Choroid plexus epithelial cell (primary cell): Measurements from ENCODE around the gene IL4I1.

ENCODE experiments used
- DNase-seq: peaks from one replicate; pipeline ENCODE4 v3.0.0-alpha.2; 2010; ENCODE audit warnings: low read depth
- H3K4me3 ChIP-seq: 2 replicates; pipeline ENCODE4 v1.5.1; 2011; ENCODE audit warnings: low read depth, mild to moderate bottlenecking, control low read depth, low read length, moderate library complexity
- TF ChIP-seq, protein P1 (sequence below): conservative IDR thresholded peaks from 2 replicates; pipeline ENCODE4 v1.5.1; 2011; ENCODE audit warnings: low read depth, mild to moderate bottlenecking, control low read depth, inconsistent platforms, low read length, moderate library complexity

The IL4I1 gene

DNA sequence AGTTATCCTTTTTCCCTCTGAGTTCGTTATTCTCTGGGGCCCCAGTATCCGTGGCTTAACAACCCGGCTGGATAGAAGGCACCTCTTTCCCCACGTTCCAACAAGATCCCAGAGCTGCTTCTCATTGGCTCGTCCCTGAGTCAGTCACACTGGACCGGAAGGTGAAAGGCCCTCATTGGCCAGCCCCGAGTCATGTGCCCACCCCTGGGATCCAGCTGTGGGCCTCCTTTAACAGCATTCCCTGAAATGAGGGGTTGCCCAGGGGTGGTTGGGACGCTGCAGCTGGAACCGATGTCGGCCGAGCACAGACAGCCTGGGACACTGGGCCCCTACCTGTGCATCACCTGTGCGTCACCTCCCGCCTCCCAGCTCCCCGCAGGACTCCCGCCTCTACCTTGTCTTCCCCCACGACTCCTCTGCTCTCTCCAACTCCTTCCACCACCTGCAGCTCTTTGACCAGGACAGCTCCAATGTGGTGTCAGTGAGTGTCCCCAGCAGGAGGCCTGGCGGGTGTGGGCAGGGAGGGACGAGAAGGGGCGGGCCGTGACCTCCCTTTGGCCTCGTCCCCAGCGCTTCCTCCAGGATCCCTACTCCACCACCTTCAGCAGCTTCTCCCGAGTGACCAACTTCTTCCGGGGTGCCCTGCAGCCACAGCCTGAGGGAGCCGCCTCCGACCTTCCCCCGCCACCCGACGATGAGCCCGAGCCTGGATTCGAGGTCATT lies 14.9 kb downstream of the IL4I1 start:
- no peak overlapping the region for H3K4me3 ChIP-seq
- no peak for DNase-seq
- TF ChIP-seq, protein P1, sequence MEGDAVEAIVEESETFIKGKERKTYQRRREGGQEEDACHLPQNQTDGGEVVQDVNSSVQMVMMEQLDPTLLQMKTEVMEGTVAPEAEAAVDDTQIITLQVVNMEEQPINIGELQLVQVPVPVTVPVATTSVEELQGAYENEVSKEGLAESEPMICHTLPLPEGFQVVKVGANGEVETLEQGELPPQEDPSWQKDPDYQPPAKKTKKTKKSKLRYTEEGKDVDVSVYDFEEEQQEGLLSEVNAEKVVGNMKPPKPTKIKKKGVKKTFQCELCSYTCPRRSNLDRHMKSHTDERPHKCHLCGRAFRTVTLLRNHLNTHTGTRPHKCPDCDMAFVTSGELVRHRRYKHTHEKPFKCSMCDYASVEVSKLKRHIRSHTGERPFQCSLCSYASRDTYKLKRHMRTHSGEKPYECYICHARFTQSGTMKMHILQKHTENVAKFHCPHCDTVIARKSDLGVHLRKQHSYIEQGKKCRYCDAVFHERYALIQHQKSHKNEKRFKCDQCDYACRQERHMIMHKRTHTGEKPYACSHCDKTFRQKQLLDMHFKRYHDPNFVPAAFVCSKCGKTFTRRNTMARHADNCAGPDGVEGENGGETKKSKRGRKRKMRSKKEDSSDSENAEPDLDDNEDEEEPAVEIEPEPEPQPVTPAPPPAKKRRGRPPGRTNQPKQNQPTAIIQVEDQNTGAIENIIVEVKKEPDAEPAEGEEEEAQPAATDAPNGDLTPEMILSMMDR, result no peak

DNA sequence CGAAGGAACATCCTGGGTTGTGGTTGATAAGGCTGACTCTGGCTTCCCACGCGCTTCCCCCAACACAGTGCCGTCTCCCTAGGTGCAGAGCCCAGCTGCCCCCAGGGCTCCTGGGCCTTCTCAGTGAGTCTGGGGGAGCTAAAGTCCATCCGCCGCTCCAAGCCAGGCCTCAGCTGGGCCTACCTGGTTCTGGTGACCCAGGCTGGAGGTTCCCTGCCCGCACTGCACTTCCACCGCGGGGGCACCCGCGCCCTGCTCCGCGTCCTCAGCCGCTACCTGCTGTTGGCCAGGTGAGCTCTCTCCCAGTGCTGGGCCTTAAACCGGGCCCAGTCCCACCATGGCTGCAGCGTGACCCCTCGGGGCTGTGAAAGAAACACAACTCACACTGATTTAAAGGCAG lies 15.5 kb downstream of the IL4I1 start:
- TF ChIP-seq, protein P1, result no peak
- no peak overlapping the region for H3K4me3 ChIP-seq
- no peak for DNase-seq

DNA sequence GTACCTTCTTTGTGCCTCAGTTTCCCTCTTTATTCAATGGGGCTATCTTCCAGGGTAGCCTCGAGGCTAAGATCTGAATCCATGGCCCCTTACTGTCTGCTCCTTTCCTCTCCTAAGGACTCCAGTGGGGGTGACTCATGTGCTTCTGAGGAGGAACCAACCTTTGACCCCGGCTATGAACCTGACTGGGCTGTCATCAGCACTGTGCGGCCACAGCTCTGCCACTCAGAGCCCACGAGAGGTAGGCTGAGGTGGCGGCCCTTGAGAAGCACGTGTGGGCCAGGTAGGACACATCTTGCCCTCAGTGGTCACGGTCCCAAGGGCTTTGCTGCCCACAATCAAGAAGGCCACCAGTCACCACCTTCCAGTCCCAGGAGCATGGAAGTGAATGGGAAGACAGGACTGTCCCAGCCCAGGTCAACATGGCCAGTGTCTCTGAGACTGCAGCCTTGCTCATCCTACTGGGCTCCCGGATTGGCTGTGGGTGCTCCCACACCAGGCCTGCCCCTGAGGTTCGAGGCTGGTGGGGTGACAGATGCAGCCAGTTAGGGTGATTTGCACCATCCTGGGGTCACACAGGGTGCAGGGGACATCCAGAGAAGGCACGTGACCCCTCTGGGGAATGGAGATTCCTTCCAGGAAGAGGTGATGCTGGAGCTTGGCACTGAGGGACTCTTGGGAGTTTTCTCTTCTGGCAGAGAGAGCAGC lies 16.4 kb downstream of the IL4I1 start:
- TF ChIP-seq, protein P1, result no peak
- no peak for DNase-seq
- H3K4me3 ChIP-seq, result no peak overlapping the region

DNA sequence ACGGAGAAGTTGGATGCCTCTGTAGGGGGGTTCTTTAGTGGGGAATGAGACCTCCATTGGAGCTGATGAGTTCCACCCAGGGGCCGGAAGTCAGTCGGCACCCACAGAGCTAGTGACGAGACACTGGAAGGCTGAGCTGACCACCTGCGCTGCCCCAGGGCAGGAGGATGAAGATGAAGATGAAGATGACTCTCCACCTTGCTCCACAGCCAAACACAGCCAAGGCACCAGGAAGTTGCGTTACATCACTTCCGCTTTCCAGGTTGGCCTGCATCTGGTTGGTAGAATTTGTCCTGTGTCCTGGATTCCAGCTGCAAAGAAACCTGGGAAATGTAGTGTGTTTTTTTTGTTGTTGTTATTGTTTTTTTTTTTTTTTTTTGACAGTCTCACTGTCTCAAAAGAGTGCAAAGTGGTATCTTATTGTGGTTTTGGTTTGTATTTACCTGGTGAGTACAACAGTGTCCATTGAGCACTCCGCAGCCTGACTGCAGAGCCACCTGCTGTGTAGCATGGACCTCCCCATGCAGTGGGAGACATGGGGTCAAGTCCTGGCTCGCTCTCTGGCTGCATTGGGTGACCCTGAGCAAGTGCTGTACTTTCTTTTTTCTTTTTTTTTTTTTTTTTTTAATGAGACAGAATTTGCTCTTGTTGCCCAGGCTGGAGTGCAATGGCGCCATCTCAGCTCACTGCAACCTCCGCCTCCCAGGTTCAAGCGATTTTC lies 17.3 kb downstream of the IL4I1 start:
- H3K4me3 ChIP-seq, result no peak overlapping the region
- TF ChIP-seq, protein P1, result no peak
- no peak for DNase-seq

DNA sequence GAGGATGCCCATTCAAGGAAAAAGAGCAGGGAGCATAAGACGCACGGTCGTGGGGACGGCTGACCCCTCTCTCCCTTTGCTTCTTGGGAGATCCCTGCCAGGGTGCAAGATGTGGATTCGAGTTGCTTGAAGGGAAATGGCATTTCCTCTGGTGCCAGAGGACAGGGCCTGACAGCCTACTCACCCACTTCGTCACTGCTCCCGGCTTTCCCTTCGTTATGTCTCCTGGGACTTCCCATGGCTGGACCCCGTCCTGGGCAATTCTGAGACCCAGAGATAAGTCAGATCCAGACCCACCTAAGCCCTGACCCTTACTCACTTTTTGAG lies 18.0 kb downstream of the IL4I1 start:
- no peak overlapping the region for H3K4me3 ChIP-seq
- DNase-seq, result no peak
- TF ChIP-seq, protein P1, result no peak

DNA sequence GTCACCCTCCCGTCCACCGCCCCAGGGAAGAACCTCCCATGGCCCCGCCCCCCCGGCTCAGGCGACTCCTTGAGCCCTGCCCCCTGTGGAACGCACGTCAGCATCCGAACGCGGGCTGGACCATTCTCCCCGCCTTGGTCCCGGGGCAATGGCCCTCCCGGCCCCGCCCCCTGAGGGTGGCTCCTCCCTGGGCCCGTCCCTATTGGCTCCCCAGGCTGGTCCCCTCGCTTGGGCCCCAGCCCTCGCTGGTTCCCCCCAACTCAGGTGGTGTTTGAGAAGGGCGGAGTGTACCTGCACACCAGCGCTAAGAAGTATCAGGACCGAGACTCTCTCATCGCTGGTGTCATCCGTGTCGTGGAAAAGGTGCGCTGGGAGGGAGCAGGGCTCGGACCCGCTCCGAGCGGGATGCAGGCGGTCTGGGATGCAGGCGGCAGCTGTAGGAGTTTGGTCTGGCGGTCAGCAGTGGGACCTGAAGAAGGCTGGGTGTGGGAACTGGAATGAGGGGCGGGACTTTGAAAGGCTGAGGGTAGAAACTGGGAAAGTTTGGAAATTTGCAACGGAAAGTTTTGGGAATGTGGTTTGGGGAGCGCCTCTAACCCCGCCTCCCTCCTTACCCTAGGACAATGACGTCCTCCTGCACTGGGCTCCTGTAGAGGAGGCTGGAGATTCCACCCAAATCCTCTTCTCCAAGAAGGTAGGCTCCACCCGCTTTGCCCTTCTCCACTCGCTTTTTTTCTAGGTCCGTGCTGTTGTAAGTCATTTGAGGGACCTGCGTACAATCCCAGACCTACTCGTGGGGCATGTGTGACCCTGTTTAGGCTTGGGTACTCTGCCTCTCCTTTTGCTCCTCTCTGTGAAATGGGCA lies 18.6 kb downstream of the IL4I1 start:
- H3K4me3 ChIP-seq, result peak overlapping the region; percentile 100
- peak; percentile 99 for DNase-seq
- TF ChIP-seq, protein P1, result no peak
